Measurements from ENCODE around the gene MNT.

DNA sequence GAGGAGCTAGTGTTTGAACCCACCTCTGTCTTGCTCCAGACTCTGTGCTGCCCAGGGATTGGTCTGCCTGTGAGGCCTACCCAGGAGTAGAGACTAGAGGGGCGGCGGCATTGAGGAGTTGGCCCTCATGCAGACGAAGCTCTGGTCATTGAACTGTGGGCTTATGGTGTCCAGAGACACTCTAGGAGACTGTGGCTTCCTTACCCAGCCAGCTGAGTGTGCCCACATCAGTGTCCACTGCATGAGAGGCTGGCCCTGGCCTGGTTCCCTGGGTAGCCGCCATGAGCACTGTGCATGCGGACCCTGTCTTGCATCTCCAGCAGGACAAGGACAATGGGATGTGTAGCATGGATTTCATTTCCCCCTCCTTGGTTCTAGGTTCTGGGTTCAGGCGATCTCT, 49.6 kb downstream of the MNT start:
- TF ChIP-seq, protein P1, sequence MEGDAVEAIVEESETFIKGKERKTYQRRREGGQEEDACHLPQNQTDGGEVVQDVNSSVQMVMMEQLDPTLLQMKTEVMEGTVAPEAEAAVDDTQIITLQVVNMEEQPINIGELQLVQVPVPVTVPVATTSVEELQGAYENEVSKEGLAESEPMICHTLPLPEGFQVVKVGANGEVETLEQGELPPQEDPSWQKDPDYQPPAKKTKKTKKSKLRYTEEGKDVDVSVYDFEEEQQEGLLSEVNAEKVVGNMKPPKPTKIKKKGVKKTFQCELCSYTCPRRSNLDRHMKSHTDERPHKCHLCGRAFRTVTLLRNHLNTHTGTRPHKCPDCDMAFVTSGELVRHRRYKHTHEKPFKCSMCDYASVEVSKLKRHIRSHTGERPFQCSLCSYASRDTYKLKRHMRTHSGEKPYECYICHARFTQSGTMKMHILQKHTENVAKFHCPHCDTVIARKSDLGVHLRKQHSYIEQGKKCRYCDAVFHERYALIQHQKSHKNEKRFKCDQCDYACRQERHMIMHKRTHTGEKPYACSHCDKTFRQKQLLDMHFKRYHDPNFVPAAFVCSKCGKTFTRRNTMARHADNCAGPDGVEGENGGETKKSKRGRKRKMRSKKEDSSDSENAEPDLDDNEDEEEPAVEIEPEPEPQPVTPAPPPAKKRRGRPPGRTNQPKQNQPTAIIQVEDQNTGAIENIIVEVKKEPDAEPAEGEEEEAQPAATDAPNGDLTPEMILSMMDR (IDR thresholded peaks at IDR 0.05) = no peak
- no peak for TF ChIP-seq POLR2A (IDR thresholded peaks at IDR 0.05)
